A549 (cell line): Measurements from ENCODE around the gene RPL27A. TPM values are rescaled to one million over a fixed set of nuclear protein-coding genes. Genes with fewer than 3 reads are reported as not detected.

ENCODE experiments used
- ATAC-seq, 2 experiments: fragments of 200-7000 bp in 1 of 2; fragments of >200 bp in 1 of 2; cut with Nextera tagmentation in 1 of 2; cut with Tn5 transposase in 1 of 2; 3 replicates each; pipeline versions ENCODE4 v1.8.0 to v1.9.1; 2018 to 2020; ENCODE audit warnings: mild to moderate bottlenecking in 1 of 2, moderate library complexity in 1 of 2
- CTCF ChIA-PET: fragments of 300-600 bp; sonication (Branson Sonifier 250); formaldehyde crosslinking; extraction: SDS; loops from one replicate; lab custom pipeline; 2021; ENCODE audit warnings: antibody characterized with exemption, inconsistent platforms; lab: Yijun Ruan, JAX
- POLR2A ChIA-PET: fragments of 350-600 bp; formaldehyde crosslinking; extraction: SDS; loops from one replicate; lab custom pipeline; 2021; ENCODE audit warnings: antibody characterized with exemption, inconsistent platforms; lab: Yijun Ruan, JAX
- DNase-seq, 2 experiments: peaks; one replicate each; pipeline versions ENCODE4 v3.0.0 to v3.0.0-alpha.2; 2011 to 2016; ENCODE audit warnings: low read depth in 1 of 2, low spot score in 1 of 2
- FAIRE-seq: peaks from 2 replicates; lab custom pipeline; 2011; peaks lifted over from hg19 to GRCh38; lab: Jason Lieb, UNC
- H3K27ac ChIP-seq, 2 experiments: fragments of >200 bp; sonication (Bioruptor Twin); formaldehyde crosslinking; 3 replicates each; pipeline ENCODE4 v1.5.1; 2016 to 2017
- H3K4me1 ChIP-seq: fragments of >200 bp; sonication (Bioruptor Twin); formaldehyde crosslinking; 3 replicates; pipeline ENCODE4 v1.6.1; 2016
- H3K4me2 ChIP-seq: fragments of >200 bp; sonication (Bioruptor Twin); formaldehyde crosslinking; 3 replicates; pipeline ENCODE4 v1.6.1; 2016
- H3K4me3 ChIP-seq: fragments of >200 bp; sonication (Bioruptor Twin); formaldehyde crosslinking; 3 replicates; pipeline ENCODE4 v1.5.1; 2016
- H3K9me3 ChIP-seq: fragments of >200 bp; sonication (Bioruptor Twin); formaldehyde crosslinking; 3 replicates; pipeline ENCODE4 v1.6.1; 2016
- BHLHE40 ChIP-seq: IDR thresholded peaks from 2 replicates; pipeline ENCODE4 v1.6.1; 2012; ENCODE audit warnings: low read depth, low read length, inconsistent platforms
- CBX2 ChIP-seq: fragments of 200-600 bp; sonication (generic); IDR thresholded peaks from 2 replicates; pipeline ENCODE4 v1.6.1; 2016; ENCODE audit warnings: low read depth, mild to moderate bottlenecking, borderline replicate concordance
- CBX8 ChIP-seq: fragments of 200-600 bp; sonication (generic); IDR thresholded peaks from 2 replicates; pipeline ENCODE4 v1.6.1; 2016
- CEBPB ChIP-seq, 2 experiments: fragments of >200 bp in 1 of 2; sonication (Bioruptor Twin) in 1 of 2; formaldehyde crosslinking in 1 of 2; IDR thresholded peaks; 2 replicates each; pipeline ENCODE4 v1.6.1; 2012 to 2016
- CHD4 ChIP-seq: fragments of 200-600 bp; sonication (generic); IDR thresholded peaks from 2 replicates; pipeline ENCODE4 v1.6.1; 2016; ENCODE audit warnings: antibody characterized with exemption, mild to moderate bottlenecking, borderline replicate concordance
- E2F6 ChIP-seq: IDR thresholded peaks from 2 replicates; pipeline ENCODE4 v1.6.1; 2012; ENCODE audit warnings: low read depth, borderline replicate concordance
- EHMT2 ChIP-seq: fragments of 200-600 bp; sonication (generic); IDR thresholded peaks from 2 replicates; pipeline ENCODE4 v1.6.1; 2016; ENCODE audit warnings: antibody characterized with exemption, low read depth, mild to moderate bottlenecking, moderate library complexity
- HOXA7 ChIP-seq: fragments of 250-450 bp; sonication (Bioruptor Pico); IDR thresholded peaks from 2 replicates; pipeline ENCODE4 v1.5.0; 2020; ENCODE audit warnings: mild to moderate bottlenecking, moderate library complexity
- HOXB13 ChIP-seq: fragments of 250-450 bp; sonication (Bioruptor Pico); IDR thresholded peaks from 2 replicates; pipeline ENCODE4 v1.5.0; 2020; ENCODE audit warnings: low read depth, mild to moderate bottlenecking, moderate library complexity
- HOXB5 ChIP-seq: fragments of 250-450 bp; sonication (Bioruptor Pico); IDR thresholded peaks from 2 replicates; pipeline ENCODE4 v1.5.0; 2020; ENCODE audit warnings: mild to moderate bottlenecking, moderate library complexity
- JUN ChIP-seq, 2 experiments: fragments of >200 bp; sonication (Bioruptor Twin); formaldehyde crosslinking; IDR thresholded peaks; 2 replicates in 1 of 2; 3 replicates in 1 of 2; pipeline ENCODE4 v1.6.1; 2016 to 2017
- JUNB ChIP-seq: fragments of >200 bp; sonication (Bioruptor Twin); formaldehyde crosslinking; IDR thresholded peaks from 2 replicates; pipeline ENCODE4 v1.6.1; 2016
- KDM5A ChIP-seq: fragments of 200-600 bp; sonication (generic); IDR thresholded peaks from 2 replicates; pipeline ENCODE4 v1.6.1; 2016; ENCODE audit warnings: antibody characterized with exemption, mild to moderate bottlenecking
- MAFK ChIP-seq: fragments of 450-650 bp; IDR thresholded peaks from 2 replicates; pipeline ENCODE4 v1.6.1; 2014; ENCODE audit not compliant: partially characterized antibody
- MYC ChIP-seq: IDR thresholded peaks from 2 replicates; pipeline ENCODE4 v1.6.1; 2012; ENCODE audit warnings: mild to moderate bottlenecking, inconsistent platforms, low read length, improper control_type of control experiment, borderline replicate concordance
- POLR2A ChIP-seq: IDR thresholded peaks from 2 replicates; pipeline ENCODE4 v1.6.1; 2012; ENCODE audit warnings: mild to moderate bottlenecking, low read length
- RARB ChIP-seq: fragments of 250-450 bp; sonication (Bioruptor Pico); IDR thresholded peaks from 2 replicates; pipeline ENCODE4 v1.8.0; 2021; ENCODE audit warnings: mild to moderate bottlenecking, moderate library complexity
- RCOR1 ChIP-seq: fragments of 150-350 bp; IDR thresholded peaks from 2 replicates; pipeline ENCODE4 v1.6.1; 2014; ENCODE audit warnings: antibody characterized with exemption, low read length, low read depth
- RFX5 ChIP-seq: fragments of 450-650 bp; IDR thresholded peaks from 2 replicates; pipeline ENCODE4 v1.7.1; 2014; ENCODE audit warnings: antibody characterized with exemption, mild to moderate bottlenecking, moderate library complexity
- RNF2 ChIP-seq: fragments of 200-600 bp; sonication (generic); IDR thresholded peaks from 2 replicates; pipeline ENCODE4 v1.6.1; 2016; ENCODE audit warnings: low read depth, mild to moderate bottlenecking, antibody characterized with exemption, moderate library complexity, borderline replicate concordance
- SMC3 ChIP-seq: fragments of >200 bp; sonication (Bioruptor Twin); formaldehyde crosslinking; IDR thresholded peaks from 3 replicates; pipeline ENCODE4 v1.6.1; 2018; ENCODE audit warnings: inconsistent platforms
- TFCP2L1 ChIP-seq: fragments of 250-450 bp; sonication (Bioruptor Pico); IDR thresholded peaks from 2 replicates; pipeline ENCODE4 v1.5.0; 2021; ENCODE audit warnings: mild to moderate bottlenecking
- TP53 ChIP-seq: fragments of 250-450 bp; sonication (Bioruptor Pico); IDR thresholded peaks from 2 replicates; pipeline ENCODE4 v1.5.0; 2021; ENCODE audit warnings: mild to moderate bottlenecking, moderate library complexity
- ZFP36 ChIP-seq: fragments of 450-650 bp; IDR thresholded peaks from 2 replicates; pipeline ENCODE4 v1.6.1; 2014; ENCODE audit warnings: borderline replicate concordance; ENCODE audit not compliant: partially characterized antibody
- WGBS: methylation state at CpG from one replicate; pipeline ENCODE4 v1.1.6; 2017; ENCODE audit errors: missing lambda C conversion rate; 5-methylcytosine and 5-hydroxymethylcytosine counted together
- polyA plus RNA-seq, 4 experiments: library from polyadenylated mRNA; depleted of rRNA in 3 of 4; stranded (reverse); fragments of >200 nt; fragmentation: RNase III in 1 of 4; extraction: RNeasy Plus Mini Kit Qiagen cat#74134 plus additional on column Dnase treatment in 1 of 4; gene quantifications; 2 replicates in 3 of 4; 3 replicates in 1 of 4; pipeline ENCODE4 v1.2.3, GENCODE V29; 2011 to 2017
- TF ChIP-seq, protein P1 (sequence below): IDR thresholded peaks from 2 replicates; pipeline ENCODE4 v1.6.1; 2012
- TF ChIP-seq, protein P2 (sequence below): fragments of >200 bp; sonication (Bioruptor Twin); formaldehyde crosslinking; IDR thresholded peaks from 3 replicates; pipeline ENCODE4 v1.6.1; 2016
- TF ChIP-seq, protein P3 (sequence below): fragments of >200 bp; sonication (Bioruptor Twin); formaldehyde crosslinking; IDR thresholded peaks from 2 replicates; pipeline ENCODE4 v1.6.1; 2016

RPL27A gene
- polyA plus RNA-seq, 2 of the 4 experiments (the other 2 are of a cell fraction): 804 to 3,631 TPM

GRCh38 chr11:8685306-8685705 lies 2.7 kb downstream of the RPL27A start:
- TF ChIP-seq, protein P1, sequence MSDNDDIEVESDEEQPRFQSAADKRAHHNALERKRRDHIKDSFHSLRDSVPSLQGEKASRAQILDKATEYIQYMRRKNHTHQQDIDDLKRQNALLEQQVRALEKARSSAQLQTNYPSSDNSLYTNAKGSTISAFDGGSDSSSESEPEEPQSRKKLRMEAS: no peak
- TF ChIP-seq CHD4 (no peak), RARB (CRISPR knock-in tag) (peak; percentile 52; the same call in 1 of the 2 replicates), POLR2A (no peak), RCOR1 (no peak)
- FAIRE-seq (no peak), ATAC-seq (no peak), DNase-seq (no peak)
- H3K4me2 ChIP-seq: peak overlapping the region; percentile 98
- WGBS: 83% methylated on average over 7 of the region's 7 CpGs
- H3K9me3 ChIP-seq: no peaks in the 10 kb centered on the region
- CTCF ChIA-PET: no interaction called here
- H3K4me3 ChIP-seq: peak overlapping the region; percentile 76; the same call in 2 of the 3 replicates
- H3K27ac ChIP-seq: peak overlapping the region in 1 of 2 experiments; percentile 98; a peak in 2 of 6 replicates
- POLR2A ChIA-PET: no interaction called here
- H3K4me1 ChIP-seq: peaks cover 49% of the 10 kb centered on the region

DNA sequence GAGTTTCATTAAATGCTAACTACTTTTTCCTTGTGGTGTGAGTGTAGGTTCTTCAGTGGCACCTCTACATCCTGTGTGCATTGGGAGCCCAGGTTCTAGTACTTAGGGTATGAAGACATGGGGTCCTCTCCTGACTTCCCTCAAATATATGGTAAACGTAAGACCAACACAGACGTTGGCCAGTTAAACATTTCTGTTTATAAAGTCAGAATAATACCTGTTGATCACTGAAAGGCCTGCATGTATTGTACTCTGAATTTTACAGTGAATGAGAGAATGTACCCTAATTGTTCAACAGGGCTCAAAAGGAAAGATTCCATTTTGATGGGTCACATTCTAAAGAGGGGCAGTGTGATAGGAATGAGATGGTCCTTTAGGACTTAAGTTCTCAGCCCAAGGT lies 3.2 kb downstream of the RPL27A start:
- 67% methylated on average over 2 of the region's 2 CpGs for WGBS
- Histone ChIP-seq H3K4me2 (peak overlapping the region; percentile 98), H3K4me3 (no peak overlapping the region), H3K27ac (peak overlapping the region in 1 of 2 experiments; percentile 98; a peak in 2 of 6 replicates), H3K4me1 (peaks cover 49% of the 10 kb centered on the region), H3K9me3 (no peaks in the 10 kb centered on the region)
- FAIRE-seq (no peak), ATAC-seq (no peak), DNase-seq (no peak)
- POLR2A ChIA-PET: no interaction called here
- TF ChIP-seq KDM5A (no peak), RNF2 (no peak), ZFP36 (no peak), HOXB13 (CRISPR knock-in tag) (no peak), MAFK (no peak), HOXA7 (CRISPR knock-in tag) (no peak), RFX5 (no peak), TP53 (no peak)
- TF ChIP-seq, protein P2, sequence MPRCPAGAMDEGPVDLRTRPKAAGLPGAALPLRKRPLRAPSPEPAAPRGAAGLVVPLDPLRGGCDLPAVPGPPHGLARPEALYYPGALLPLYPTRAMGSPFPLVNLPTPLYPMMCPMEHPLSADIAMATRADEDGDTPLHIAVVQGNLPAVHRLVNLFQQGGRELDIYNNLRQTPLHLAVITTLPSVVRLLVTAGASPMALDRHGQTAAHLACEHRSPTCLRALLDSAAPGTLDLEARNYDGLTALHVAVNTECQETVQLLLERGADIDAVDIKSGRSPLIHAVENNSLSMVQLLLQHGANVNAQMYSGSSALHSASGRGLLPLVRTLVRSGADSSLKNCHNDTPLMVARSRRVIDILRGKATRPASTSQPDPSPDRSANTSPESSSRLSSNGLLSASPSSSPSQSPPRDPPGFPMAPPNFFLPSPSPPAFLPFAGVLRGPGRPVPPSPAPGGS: no peak
- CTCF ChIA-PET: no interaction called here

- ATAC-seq: no peak
- Histone ChIP-seq H3K27ac (peak overlapping the region in 1 of 2 experiments; percentile 98; a peak in 2 of 6 replicates), H3K4me1 (peaks cover 49% of the 10 kb centered on the region), H3K4me2 (peak overlapping the region; percentile 98; the same call in 2 of the 3 replicates), H3K4me3 (no peak overlapping the region), H3K9me3 (no peaks in the 10 kb centered on the region)
- TF ChIP-seq HOXB5: no peak
- no peak for FAIRE-seq
- no peak for DNase-seq
- 92% methylated on average over 7 of the region's 7 CpGs for WGBS
- ChIA-PET CTCF (no interaction called here), POLR2A (no interaction called here)
Observed at GRCh38 chr11:8686325-8686724, 3.7 kb downstream of the RPL27A start.

DNA sequence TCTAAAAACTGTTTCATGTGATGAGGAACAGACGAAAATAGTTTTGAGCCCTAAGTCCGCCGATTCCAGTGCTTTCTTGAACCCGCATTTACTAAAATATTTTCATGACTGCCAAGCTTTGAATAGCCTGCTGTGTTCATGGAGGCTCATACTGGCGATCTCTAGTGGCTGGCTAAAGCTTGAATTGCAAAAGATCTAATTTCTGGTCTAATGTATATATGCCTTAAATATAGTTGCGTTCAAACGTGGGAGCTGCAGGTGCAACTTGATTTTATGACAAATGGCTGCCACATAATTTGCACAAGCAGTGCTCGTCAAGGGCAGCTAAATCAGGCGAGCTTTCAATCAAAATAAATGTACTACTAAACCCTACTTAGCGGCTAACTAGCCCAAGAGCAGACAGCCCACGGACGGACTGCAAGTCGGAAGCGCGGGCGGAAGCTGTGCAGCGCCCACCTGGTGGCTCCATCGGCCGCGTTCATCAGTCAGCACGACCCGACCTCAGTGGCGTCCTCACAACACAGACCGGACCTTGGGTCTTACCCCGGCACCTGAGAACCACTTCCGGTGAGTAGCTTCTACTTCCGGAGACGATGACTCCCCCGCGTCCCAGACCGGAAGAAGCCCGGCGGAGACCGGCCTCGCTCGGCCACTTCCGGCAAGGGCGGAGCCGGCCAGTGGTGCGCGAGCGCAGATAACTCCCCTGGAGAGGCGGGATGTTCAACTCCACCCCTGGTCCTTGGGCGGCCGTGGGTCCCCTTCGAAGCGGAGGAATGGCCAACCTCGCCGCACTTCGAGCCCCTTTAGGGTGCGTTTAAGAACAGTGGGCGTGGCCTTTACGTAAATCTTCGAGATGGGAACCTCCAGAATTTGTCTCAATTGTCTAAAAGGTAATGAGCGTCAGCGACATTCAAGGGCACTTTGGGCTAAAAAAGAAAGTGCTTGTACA lies 6.1 kb downstream of the RPL27A start:
- ChIA-PET CTCF (interaction anchor here (0.6 to 1.5 kb wide), 11 partner anchors 10 to 271 kb away, joined by 3 to 6 read pairs (median 3); no protein-coding TSS in a partner anchor), POLR2A (interaction anchor here (0.6 to 2.3 kb wide), 30 partner anchors 9 to 772 kb away, joined by 3 to 44 read pairs (median 4); partner anchors contain the start of genes AKIP1, TMEM9B and ZNF143)
- ATAC-seq: peak; percentile 91 to 92
- peak overlapping the region; percentile 59 for H3K4me3 ChIP-seq
- H3K9me3 ChIP-seq: no peaks in the 10 kb centered on the region
- H3K4me1 ChIP-seq: peaks cover 49% of the 10 kb centered on the region
- 3% methylated on average over 42 of the region's 56 CpGs for WGBS
- H3K27ac ChIP-seq: peak overlapping the region; percentile 85 to 88
- H3K4me2 ChIP-seq: peak overlapping the region; percentile 89
- DNase-seq: peak; percentile 96 to 98
- no peak for FAIRE-seq
- peak; percentile 64 for TF ChIP-seq SMC3
- no peak for TF ChIP-seq EHMT2
- no peak for TF ChIP-seq JUNB
- peak; percentile 46; the same call in 1 of the 2 replicates for TF ChIP-seq TP53
- no peak for TF ChIP-seq CBX2
- TF ChIP-seq TFCP2L1: peak; percentile 98
- TF ChIP-seq BHLHE40: no peak
- peak; percentile 88 for TF ChIP-seq E2F6
- no peak for TF ChIP-seq MYC
- 0 out of 4 replicates have a peak, but pooled peaks of 1 of the 2 experiments have one; percentile 7 for TF ChIP-seq CEBPB (IDR thresholded peaks at IDR 0.05)
- TF ChIP-seq CBX8: no peak
- TF ChIP-seq KDM5A: peak; percentile 89
- no peak for TF ChIP-seq CHD4
- TF ChIP-seq POLR2A: peak; percentile 83
- no peak for TF ChIP-seq MAFK
- TF ChIP-seq, protein P3, sequence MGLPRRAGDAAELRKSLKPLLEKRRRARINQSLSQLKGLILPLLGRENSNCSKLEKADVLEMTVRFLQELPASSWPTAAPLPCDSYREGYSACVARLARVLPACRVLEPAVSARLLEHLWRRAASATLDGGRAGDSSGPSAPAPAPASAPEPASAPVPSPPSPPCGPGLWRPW: no peak
- peak; percentile 81 to 97; a peak in 4 of 5 replicates for TF ChIP-seq JUN (IDR thresholded peaks at IDR 0.05)
- peak; percentile 86 for TF ChIP-seq RARB (CRISPR knock-in tag)
